Stimulated activated naive B cell treated with anti-CD40 and anti-IgM and Interleukin-4, amounts not matched to agents 10 μg/mL and 1 μg/mL and 100 μg/mL, for 72 hours (primary cell): Measurements from ENCODE around the gene SYNGR3.
A peak's percentile ranks its signal among the peaks of the same experiment; 100 is the strongest.
"Not testable (repeated sequence)": the region's sequence is repeated elsewhere in the genome, so short reads cannot be mapped to it uniquely, and the experiment has no call there.

ENCODE experiments used
- ATAC-seq, 2 donors: fragments of 150-1000 bp; cut with Tn5 transposase; replicated peaks; 2 replicates each; pipeline ENCODE4 v1.10.0; 2021; ENCODE audit warnings: moderate library complexity in 1 of 2
- DNase-seq: peaks from one replicate; pipeline ENCODE4 v3.0.0; 2021
- H3K27ac Mint-ChIP-seq: one replicate; pipeline ENCODE4 v1.8.0; 2022; ENCODE audit warnings: mild to moderate bottlenecking, mixed read lengths
- H3K27me3 Mint-ChIP-seq, 2 donors: one replicate each; pipeline ENCODE4 v1.8.0; 2022; ENCODE audit warnings: mixed read lengths in 2 of 2
- H3K36me3 Mint-ChIP-seq, 2 donors: one replicate each; pipeline ENCODE4 v1.8.0; 2022; ENCODE audit warnings: mixed read lengths in 2 of 2, mild to moderate bottlenecking in 1 of 2
- H3K4me1 Mint-ChIP-seq, 2 donors: one replicate each; pipeline ENCODE4 v1.8.0; 2022; ENCODE audit warnings: mixed read lengths in 2 of 2, mild to moderate bottlenecking in 1 of 2
- H3K4me3 Mint-ChIP-seq, 2 donors: one replicate each; pipeline ENCODE4 v1.8.0; 2022; ENCODE audit warnings: mild to moderate bottlenecking in 2 of 2, mixed read lengths in 2 of 2, moderate library complexity in 1 of 2
- H3K9me3 Mint-ChIP-seq, 2 donors: one replicate each; pipeline ENCODE4 v1.8.0; 2022; ENCODE audit warnings: mixed read lengths in 2 of 2, mild to moderate bottlenecking in 1 of 2

The SYNGR3 gene

GRCh38 chr16:2025878-2026460, 36.2 kb downstream of the SYNGR3 start:
- no peak overlapping the region for H3K27ac Mint-ChIP-seq
- ATAC-seq, result no peak
- peaks cover 47 to 70% of the 10 kb centered on the region in 2 donors for H3K27me3 Mint-ChIP-seq
- H3K4me3 Mint-ChIP-seq, result peak overlapping the region; percentile 56 to 70
- no peaks in the 10 kb centered on the region for H3K9me3 Mint-ChIP-seq
- H3K4me1 Mint-ChIP-seq, result peaks cover 18 to 32% of the 10 kb centered on the region in 2 donors
- DNase-seq, result no peak
- peaks cover 0 to 6% of the 10 kb centered on the region in 2 donors for H3K36me3 Mint-ChIP-seq

GRCh38 chr16:2026461-2027023, 36.8 kb downstream of the SYNGR3 start, which contains the start of gene NHERF2:
Gene NHERF2, plus strand, starts transcription at chr16:2026902. Its CDS starts 104 bp downstream, at chr16:2027006.
- peak in 1 of 2 donors; percentile 3 for ATAC-seq
- peaks cover 0 to 6% of the 10 kb centered on the region in 2 donors for H3K36me3 Mint-ChIP-seq

GRCh38 chr16:2027024-2028010, 37.5 kb downstream of the SYNGR3 start:
- H3K27ac Mint-ChIP-seq, result peak overlapping the region; percentile 47
- peaks cover 0 to 6% of the 10 kb centered on the region in 2 donors for H3K36me3 Mint-ChIP-seq
- no peaks in the 10 kb centered on the region for H3K9me3 Mint-ChIP-seq
- H3K4me3 Mint-ChIP-seq, result peak overlapping the region; percentile 57 to 71
- no peak for DNase-seq
- H3K27me3 Mint-ChIP-seq, result peaks cover 40 to 62% of the 10 kb centered on the region in 2 donors
- ATAC-seq, result peak; percentile 22 to 23
- H3K4me1 Mint-ChIP-seq, result peaks cover 19 to 34% of the 10 kb centered on the region in 2 donors

More at GRCh38 chr16:2026461-2027023, 36.8 kb downstream of the SYNGR3 start, which contains the start of gene NHERF2:
- Mint-ChIP-seq H3K27me3 (peaks cover 43 to 64% of the 10 kb centered on the region in 2 donors), H3K4me3 (peak within 1 kb of the TSS; percentile 70 to 71), H3K27ac (peak within 1 kb of the TSS; percentile 47), H3K9me3 (no peaks in the 10 kb centered on the region), H3K4me1 (peaks cover 17 to 31% of the 10 kb centered on the region in 2 donors)
- DNase-seq, result no peak

- Mint-ChIP-seq H3K4me1 (peaks cover 17 to 34% of the 10 kb centered on the region in 2 donors), H3K4me3 (no peak overlapping the region), H3K9me3 (no peaks in the 10 kb centered on the region)
Observed at GRCh38 chr16:2028146-2028545, 38.4 kb downstream of the SYNGR3 start.

GRCh38 chr16:2028620-2029220, 39.0 kb downstream of the SYNGR3 start:
- ATAC-seq (no peak), DNase-seq (no peak)
- H3K4me1 Mint-ChIP-seq, result peaks cover 15 to 34% of the 10 kb centered on the region in 2 donors
- no peaks in the 10 kb centered on the region for H3K9me3 Mint-ChIP-seq
- H3K4me3 Mint-ChIP-seq, result no peak overlapping the region
- no peak overlapping the region for H3K27ac Mint-ChIP-seq
- H3K27me3 Mint-ChIP-seq, result peaks cover 31 to 58% of the 10 kb centered on the region in 2 donors
- H3K36me3 Mint-ChIP-seq, result no peaks in the 10 kb centered on the region

More at GRCh38 chr16:2028146-2028545, 38.4 kb downstream of the SYNGR3 start:
- DNase-seq (no peak), ATAC-seq (no peak)
- H3K36me3 Mint-ChIP-seq, result no peaks in the 10 kb centered on the region
- peaks cover 31 to 57% of the 10 kb centered on the region in 2 donors for H3K27me3 Mint-ChIP-seq
- H3K27ac Mint-ChIP-seq, result no peak overlapping the region

- Mint-ChIP-seq H3K36me3 (no peaks in the 10 kb centered on the region), H3K27ac (no peak overlapping the region), H3K27me3 (peaks cover 31 to 57% of the 10 kb centered on the region in 2 donors), H3K9me3 (no peaks in the 10 kb centered on the region), H3K4me1 (peaks cover 13 to 37% of the 10 kb centered on the region in 2 donors), H3K4me3 (no peak overlapping the region)
- no peak for DNase-seq
- no peak for ATAC-seq
Observed at GRCh38 chr16:2029350-2029749, 39.6 kb downstream of the SYNGR3 start.

GRCh38 chr16:2030036-2030435, 40.3 kb downstream of the SYNGR3 start:
- Mint-ChIP-seq H3K4me1 (peaks cover 13 to 37% of the 10 kb centered on the region in 2 donors), H3K27me3 (peaks cover 27 to 57% of the 10 kb centered on the region in 2 donors), H3K4me3 (no peak overlapping the region), H3K9me3 (no peaks in the 10 kb centered on the region), H3K36me3 (no peaks in the 10 kb centered on the region), H3K27ac (no peak overlapping the region)
- ATAC-seq, result no peak
- no peak for DNase-seq

GRCh38 chr16:2031081-2031577, 41.4 kb downstream of the SYNGR3 start:
- Mint-ChIP-seq H3K27ac (no peak overlapping the region), H3K4me1 (peaks cover 10 to 30% of the 10 kb centered on the region in 2 donors), H3K27me3 (peaks cover 19 to 46% of the 10 kb centered on the region in 2 donors), H3K4me3 (no peak overlapping the region), H3K36me3 (no peaks in the 10 kb centered on the region), H3K9me3 (no peaks in the 10 kb centered on the region)
- ATAC-seq (no peak), DNase-seq (no peak)

- peaks cover 18 to 48% of the 10 kb centered on the region in 2 donors for H3K27me3 Mint-ChIP-seq
- no peaks in the 10 kb centered on the region for H3K36me3 Mint-ChIP-seq
- ATAC-seq, result peak; percentile 49 to 67
- peak overlapping the region in 1 of 2 donors; percentile 36 for H3K4me3 Mint-ChIP-seq
- no peak for DNase-seq
- peaks cover 8 to 25% of the 10 kb centered on the region in 2 donors for H3K4me1 Mint-ChIP-seq
- H3K27ac Mint-ChIP-seq, result peak overlapping the region; percentile 67
- H3K9me3 Mint-ChIP-seq, result no peaks in the 10 kb centered on the region
Observed at GRCh38 chr16:2032285-2033056, 42.7 kb downstream of the SYNGR3 start.

GRCh38 chr16:2033057-2033908, 43.5 kb downstream of the SYNGR3 start:
- ATAC-seq, result peak; percentile 36 to 50
- Mint-ChIP-seq H3K27ac (no peak overlapping the region), H3K9me3 (no peaks in the 10 kb centered on the region), H3K36me3 (no peaks in the 10 kb centered on the region), H3K27me3 (peaks cover 11 to 41% of the 10 kb centered on the region in 2 donors), H3K4me3 (no peak overlapping the region), H3K4me1 (peaks cover 6 to 21% of the 10 kb centered on the region in 2 donors)
- no peak for DNase-seq

GRCh38 chr16:2033909-2034695, 44.3 kb downstream of the SYNGR3 start:
- H3K9me3 Mint-ChIP-seq, DNase-seq, ATAC-seq, H3K27ac Mint-ChIP-seq, H3K36me3 Mint-ChIP-seq, H3K4me3 Mint-ChIP-seq: not testable (repeated sequence)
- peaks cover 6 to 33% of the 10 kb centered on the region in 2 donors for H3K27me3 Mint-ChIP-seq
- H3K4me1 Mint-ChIP-seq, result peaks cover 6 to 21% of the 10 kb centered on the region in 2 donors
